ENCODE results near the gene LYZL4.

Gene LYZL4

GRCh38 chr3:42411429-42411828, 1.0 kb upstream of the LYZL4 start:
- TF ChIP-seq CTCF (IDR thresholded peaks at IDR 0.05): no peak
- Histone ChIP-seq H3K27ac (no peak overlapping the region), H3K4me3 (no peak overlapping the region)
- no peak for DNase-seq (ENCODE audit: low spot score)

- no peak for DNase-seq (ENCODE audit: low spot score)
- Histone ChIP-seq H3K27ac (no peak overlapping the region), H3K4me3 (no peak overlapping the region)
- TF ChIP-seq CTCF (IDR thresholded peaks at IDR 0.05): no peak
Measured at GRCh38 chr3:42408156-42408555, 2.3 kb downstream of the LYZL4 start.

GRCh38 chr3:42406727-42407450, 3.5 kb downstream of the LYZL4 start:
- no peak overlapping the region for H3K4me3 ChIP-seq
- no peak for TF ChIP-seq CTCF (IDR thresholded peaks at IDR 0.05)
- no peak overlapping the region for H3K27ac ChIP-seq
- no peak for DNase-seq (ENCODE audit: low spot score)

GRCh38 chr3:42405857-42406256, 4.6 kb downstream of the LYZL4 start:
- DNase-seq (ENCODE audit: low spot score): no peak
- no peak overlapping the region for H3K27ac ChIP-seq
- no peak overlapping the region for H3K4me3 ChIP-seq
- TF ChIP-seq CTCF (IDR thresholded peaks at IDR 0.05): no peak

- no peak for TF ChIP-seq CTCF (IDR thresholded peaks at IDR 0.05)
- H3K4me3 ChIP-seq: no peak overlapping the region
- DNase-seq (ENCODE audit: low spot score): no peak
- H3K27ac ChIP-seq: no peak overlapping the region
Measured at GRCh38 chr3:42403737-42404136, 6.7 kb downstream of the LYZL4 start.

- Histone ChIP-seq H3K4me3 (no peak overlapping the region), H3K27ac (no peak overlapping the region)
- no peak for DNase-seq (ENCODE audit: low spot score)
- no peak for TF ChIP-seq CTCF (IDR thresholded peaks at IDR 0.05)
Measured at GRCh38 chr3:42402394-42403096, 7.9 kb downstream of the LYZL4 start.

GRCh38 chr3:42398080-42398479, 12.3 kb downstream of the LYZL4 start:
- no peak for DNase-seq (ENCODE audit: low spot score)
- no peak for TF ChIP-seq CTCF (IDR thresholded peaks at IDR 0.05)
- Histone ChIP-seq H3K27ac (no peak overlapping the region), H3K4me3 (no peak overlapping the region)

Measured in coronary artery (tissue), 2 donors.